ENCODE results near the gene MAPKAPK3.
"Not testable (repeated sequence)": the region's sequence is repeated elsewhere in the genome, so short reads cannot be mapped to it uniquely, and the experiment has no call there.

Gene MAPKAPK3

DNA sequence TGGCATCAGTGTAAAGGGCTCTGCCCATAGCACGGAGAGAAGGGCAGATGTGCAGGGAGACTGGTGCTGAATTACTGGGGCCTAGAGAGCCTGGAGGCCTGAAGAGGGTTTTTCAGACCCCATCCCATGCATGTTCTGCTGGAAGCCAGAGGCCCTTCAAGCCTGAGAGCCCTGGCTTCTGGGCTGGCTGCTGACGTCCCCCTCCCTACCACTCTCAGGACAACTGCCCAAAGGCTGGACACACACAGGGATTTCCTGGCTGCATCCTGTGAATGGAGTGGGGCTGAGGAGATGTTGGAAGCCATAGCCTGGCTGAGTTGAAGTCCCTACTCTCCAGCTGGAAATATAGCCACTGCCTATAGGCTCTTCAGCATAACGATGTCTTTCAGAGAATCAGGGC is 40.9 kb downstream of the MAPKAPK3 start:
- no peak for DNase-seq

DNA sequence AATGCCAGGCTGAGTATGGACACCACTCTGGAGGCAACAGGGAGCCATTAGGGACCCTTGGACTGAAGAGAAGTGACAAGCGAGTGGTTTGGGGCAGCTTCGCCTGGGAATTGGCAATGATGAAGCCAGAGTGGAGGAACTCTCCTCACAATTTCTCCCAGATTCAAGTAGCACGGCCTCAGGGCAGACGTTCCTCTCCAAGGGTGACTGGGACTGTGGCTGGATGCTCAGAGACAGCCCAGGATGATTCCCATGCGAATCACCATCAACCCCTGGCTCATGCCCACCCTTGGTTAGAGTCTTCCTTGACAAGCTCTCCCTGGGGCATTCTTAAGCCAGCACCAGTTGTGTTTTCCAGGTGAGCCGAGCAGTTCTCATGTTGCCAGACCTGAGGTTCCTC is 41.5 kb downstream of the MAPKAPK3 start:
- DNase-seq: no peak

GRCh38 chr3:50658831-50659230 is 41.9 kb downstream of the MAPKAPK3 start:
- DNase-seq: no peak

GRCh38 chr3:50660386-50660785 is 43.4 kb downstream of the MAPKAPK3 start:
- no peak for DNase-seq

- DNase-seq: no peak
Measured at GRCh38 chr3:50661321-50661837, 44.4 kb downstream of the MAPKAPK3 start.

- DNase-seq: no peak
Measured at GRCh38 chr3:50662408-50662807, 45.5 kb downstream of the MAPKAPK3 start.

GRCh38 chr3:50665081-50665840 is 48.3 kb downstream of the MAPKAPK3 start:
- DNase-seq: no peak

- not testable (repeated sequence) for DNase-seq
Measured at GRCh38 chr3:50665841-50666115, 48.8 kb downstream of the MAPKAPK3 start.

- no peak for DNase-seq
Measured at GRCh38 chr3:50666837-50667236, 49.9 kb downstream of the MAPKAPK3 start.

DNA sequence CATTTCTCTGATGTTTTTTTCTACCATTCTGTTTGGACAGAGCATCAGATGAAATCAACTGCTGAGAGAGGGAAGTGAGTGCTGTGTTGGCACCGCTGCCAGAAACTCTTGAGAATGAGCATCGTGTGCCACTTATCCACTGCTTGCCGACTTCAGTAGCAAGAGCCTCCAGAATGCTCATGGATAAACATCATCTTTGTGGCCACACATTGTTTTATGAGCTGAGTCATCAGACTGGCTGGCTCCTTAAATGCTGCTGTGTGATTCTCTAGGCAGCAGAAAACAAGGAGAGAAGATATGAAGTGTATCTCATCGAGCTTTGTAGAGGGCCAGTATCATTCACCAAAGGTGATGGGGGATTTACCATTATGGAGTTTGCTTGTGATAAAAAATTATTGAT is 54.4 kb downstream of the MAPKAPK3 start:
- DNase-seq: no peak

DNA sequence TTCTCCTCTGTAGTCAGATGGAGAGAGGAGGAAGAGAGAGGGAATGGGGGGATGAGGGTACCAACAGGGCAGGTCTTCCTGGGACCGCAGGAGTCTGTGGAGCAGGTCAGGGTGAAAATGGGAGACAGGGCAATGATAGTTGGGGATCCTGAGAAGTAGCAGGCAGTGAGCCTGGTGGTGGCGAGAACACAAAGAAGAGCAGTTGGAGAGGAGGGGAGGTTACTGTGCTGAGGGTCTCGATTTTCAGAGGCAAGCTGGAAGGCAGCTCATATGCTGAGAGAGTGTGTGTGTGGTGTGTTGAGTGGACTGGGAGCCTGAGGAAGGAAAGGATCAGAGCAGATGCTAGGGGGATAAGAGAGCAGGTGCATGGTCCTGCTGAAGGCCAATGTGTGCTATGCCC is 55.7 kb downstream of the MAPKAPK3 start:
- no peak for DNase-seq

DNA sequence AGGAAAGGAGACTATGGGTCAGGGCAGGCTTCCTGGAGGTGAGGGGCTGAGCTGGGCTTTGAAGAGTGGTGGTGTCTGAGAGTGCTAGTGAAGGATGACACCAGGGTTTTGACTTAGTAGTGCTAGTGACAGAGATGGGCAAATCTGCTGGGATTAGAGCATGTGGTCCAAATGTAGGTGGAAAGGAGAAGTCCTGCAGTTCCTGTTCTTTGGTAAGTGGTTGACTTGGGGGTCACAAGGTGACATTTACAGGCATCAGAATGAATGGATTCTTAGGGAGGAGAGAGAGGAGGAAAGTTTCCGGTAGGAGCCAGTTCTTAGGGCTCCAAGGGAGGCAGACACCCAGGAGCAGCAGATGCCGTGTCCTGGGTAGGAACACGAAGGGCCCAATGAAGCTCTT is 57.0 kb downstream of the MAPKAPK3 start:
- no peak for DNase-seq

DNA sequence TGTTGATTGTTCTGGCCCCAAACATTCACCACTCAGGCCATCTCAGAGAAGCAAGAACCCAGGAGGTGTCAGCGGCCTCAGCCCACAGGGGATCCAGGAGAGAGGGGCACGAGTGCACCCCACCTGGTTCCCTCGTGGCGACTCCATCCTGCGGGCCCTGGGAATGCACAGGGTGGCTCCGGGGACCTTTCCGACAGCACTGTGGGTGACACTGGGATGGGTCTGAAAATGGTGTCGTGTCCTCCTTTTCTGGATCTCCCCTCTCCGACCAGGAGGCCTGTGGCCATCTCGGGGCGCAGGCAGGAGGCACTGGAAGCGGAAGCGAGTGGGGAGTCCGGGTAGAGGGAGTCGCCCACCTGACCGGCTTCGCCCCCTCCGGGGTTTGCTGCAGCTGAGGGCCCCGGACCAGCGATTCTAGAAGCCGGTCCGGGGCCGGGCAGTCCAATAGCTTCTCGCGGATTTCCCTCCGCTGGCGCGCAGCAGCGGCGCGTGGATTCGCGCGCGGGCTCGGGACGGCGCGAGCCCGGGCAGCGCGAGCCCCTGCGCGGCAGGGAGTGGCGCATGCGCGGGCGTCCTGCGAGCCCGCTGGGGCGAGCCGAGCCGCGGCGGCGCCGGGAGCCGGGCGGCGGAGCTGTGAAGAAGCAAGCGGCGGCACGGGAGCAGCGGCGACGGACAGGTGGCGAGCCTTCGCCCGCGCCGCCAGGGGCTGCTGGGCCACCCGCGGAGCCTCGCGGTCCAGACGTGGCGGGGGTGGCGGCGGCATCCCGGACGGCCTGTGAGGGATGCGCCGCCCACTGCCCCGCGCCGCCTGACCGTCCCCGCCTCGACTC is 57.6 kb downstream of the MAPKAPK3 start, which contains the start of gene DOCK3:
Gene DOCK3, plus strand, starts transcription at position 579 of the 830 bp plus-strand sequence. CDS start 337 bp downstream, outside the sequence.
- peak; percentile 47 for DNase-seq

GRCh38 chr3:50675179-50676030 is 58.5 kb downstream of the MAPKAPK3 start:
- DNase-seq: peak; percentile 12

GRCh38 chr3:50676031-50676705 is 59.2 kb downstream of the MAPKAPK3 start:
- DNase-seq: no peak

GRCh38 chr3:50687127-50687751 is 70.3 kb downstream of the MAPKAPK3 start:
- DNase-seq: no peak

- DNase-seq: no peak
Measured at GRCh38 chr3:50687916-50688315, 71.0 kb downstream of the MAPKAPK3 start.

DNA sequence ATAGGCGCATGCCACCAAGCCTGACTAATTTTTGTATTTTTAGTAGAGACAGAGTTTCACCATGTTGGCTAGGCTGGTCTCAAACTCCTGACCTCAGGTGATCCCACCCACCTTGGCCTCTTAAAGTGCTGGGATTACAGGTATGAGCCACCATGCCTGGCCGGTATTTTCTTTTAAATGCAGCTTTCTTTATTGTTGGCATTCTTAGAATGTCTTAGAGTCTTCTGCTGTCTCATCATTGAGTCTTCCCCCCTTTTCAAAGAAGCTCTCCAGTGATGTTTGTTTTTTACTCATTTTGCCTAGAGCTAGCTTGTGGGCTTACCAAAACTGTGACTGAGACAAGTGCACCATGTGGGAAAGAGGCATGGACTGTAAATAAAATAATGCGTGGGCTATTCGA is 71.7 kb downstream of the MAPKAPK3 start:
- not testable (repeated sequence) for DNase-seq

DNA sequence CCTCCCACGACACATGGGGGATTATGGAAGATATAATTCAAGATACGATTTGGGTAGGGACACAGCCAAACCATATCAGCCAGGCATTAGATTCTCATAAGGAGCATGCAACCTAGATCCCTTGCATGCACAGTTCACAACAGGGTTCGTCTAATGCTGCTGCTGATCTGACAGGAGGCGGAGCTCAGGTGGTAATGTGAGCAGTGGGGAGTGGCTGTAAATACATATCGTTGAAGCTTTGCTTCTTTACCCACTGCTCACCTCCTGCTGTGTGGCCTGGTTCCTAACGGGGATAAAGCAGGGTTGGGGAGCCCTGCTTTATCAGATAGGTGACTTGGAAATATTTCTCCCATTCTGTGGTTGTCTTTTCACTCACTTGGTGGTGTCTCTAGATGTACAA is 72.6 kb downstream of the MAPKAPK3 start:
- DNase-seq: no peak

DNA sequence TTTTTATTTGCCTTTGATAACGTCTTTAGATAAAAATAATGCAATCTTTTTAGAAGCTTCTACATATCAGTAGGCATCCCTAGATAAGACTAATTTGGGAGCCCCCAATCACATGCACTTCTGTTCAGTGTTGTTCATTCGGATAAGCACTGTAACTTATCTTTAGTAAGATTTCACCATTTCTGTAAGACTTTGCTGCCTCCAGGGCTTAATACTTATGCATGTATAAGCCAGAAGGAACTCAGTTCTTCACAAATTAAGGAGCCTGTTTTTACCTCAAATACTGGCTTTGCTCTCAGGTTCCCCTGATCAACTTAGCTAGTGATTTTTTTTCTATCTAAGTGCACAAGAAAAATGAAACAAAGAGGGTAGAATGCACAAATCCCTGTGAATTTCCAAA is 78.1 kb downstream of the MAPKAPK3 start:
- DNase-seq: no peak

DNA sequence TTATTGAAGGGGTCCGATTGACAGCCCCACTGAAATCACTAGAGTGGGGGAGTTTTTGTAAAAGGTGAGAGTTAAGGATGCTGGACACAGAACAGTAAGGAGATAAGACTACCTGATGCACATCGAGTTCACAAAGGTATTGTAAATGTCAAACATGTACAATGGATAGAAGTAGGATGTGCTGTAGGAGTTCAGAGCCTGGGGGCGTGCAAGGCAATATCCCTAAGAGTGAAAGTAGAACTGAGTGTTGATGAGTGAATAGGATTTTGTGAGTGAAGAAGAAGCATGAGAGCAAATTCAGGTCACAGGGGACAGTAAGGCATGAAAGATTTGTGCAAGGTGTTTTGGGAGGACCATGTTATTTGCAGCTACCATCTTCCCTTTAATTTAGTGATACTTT is 79.3 kb downstream of the MAPKAPK3 start:
- no peak for DNase-seq

DNA sequence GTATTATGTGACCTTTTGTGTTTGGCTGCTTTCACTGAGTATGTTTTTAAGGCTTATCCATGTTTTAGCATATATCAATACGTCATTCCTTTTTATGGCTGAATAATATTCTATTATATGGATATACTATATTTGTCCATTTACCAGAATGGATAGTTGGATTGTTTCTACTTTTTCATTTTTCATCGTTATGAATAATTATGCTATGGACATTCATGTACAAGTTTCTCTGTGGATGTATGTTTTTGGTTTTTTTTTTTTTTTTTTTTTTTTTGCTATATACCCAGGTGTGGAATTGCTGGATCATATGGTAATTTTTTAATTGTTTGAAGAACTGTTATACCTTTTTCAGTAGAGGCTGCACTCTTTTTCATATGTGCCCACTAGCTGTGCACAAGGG is 81.3 kb downstream of the MAPKAPK3 start:
- no peak for DNase-seq

Data from activated effector memory CD4-positive, alpha-beta T cell treated with Interleukin-2 at 50 U/mL for 16 hours (primary cell).